Right lobe of liver (tissue), 6 donors: ENCODE results near the gene CIDEB. TPM values are rescaled to one million over a fixed set of nuclear protein-coding genes. Genes with fewer than 3 reads are reported as not detected.

Experiments used
- ATAC-seq, 4 donors: fragments of 200-7000 bp; cut with Tn5 transposase; one replicate each; pipeline ENCODE4 v1.9.1; 2020; ENCODE audit warnings: mild to moderate bottlenecking in 4 of 4, moderate library complexity in 4 of 4
- DNase-seq, 3 donors: peaks; one replicate each; pipeline ENCODE4 v3.0.0-alpha.2; 2020
- H3K27ac ChIP-seq, 3 donors: fragments of 200-600 bp; one replicate each; pipeline ENCODE4 v1.8.0; 2022
- H3K27me3 ChIP-seq, 2 donors: fragments of 200-600 bp; one replicate each; pipeline ENCODE4 v1.8.0; 2022
- H3K36me3 ChIP-seq, 4 donors: fragments of 200-600 bp; sonication (generic) in 1 of 4; one replicate each; pipeline versions ENCODE4 v1.5.1 to v1.8.0; 2017 to 2022; ENCODE audit warnings: control low read depth in 1 of 4
- H3K4me1 ChIP-seq, 4 donors: fragments of 200-600 bp; sonication (generic) in 1 of 4; one replicate each; pipeline versions ENCODE4 v1.5.1 to v1.8.0; 2017 to 2022; ENCODE audit warnings: control low read depth in 1 of 4
- H3K4me3 ChIP-seq, 3 donors: fragments of 200-600 bp; one replicate each; pipeline ENCODE4 v1.8.0; 2022
- H3K9me3 ChIP-seq, 4 donors: fragments of 200-600 bp; sonication (generic) in 1 of 4; one replicate each; pipeline versions ENCODE4 v1.5.1 to v1.8.0; 2017 to 2022; ENCODE audit warnings: control low read depth in 1 of 4
- POLR2A ChIP-seq: fragments of 450-650 bp; IDR thresholded peaks from one replicate; pipeline ENCODE4 v1.6.1; 2017; ENCODE audit warnings: antibody characterized with exemption, mild to moderate bottlenecking
- WGBS: methylation state at CpG from one replicate; pipeline ENCODE4 v1.1.6; 2018; ENCODE audit warnings: low coverage, low lambda C conversion rate; ENCODE audit not compliant: insufficient coverage; ENCODE audit errors: missing lambda C conversion rate; 5-methylcytosine and 5-hydroxymethylcytosine counted together
- intact Hi-C, 2 donors: fragments of 100-400 bp; cut with DNase I; formaldehyde crosslinking; loops; one replicate each; pipeline versions ENCODE4 v1.11.2 to v1.14.1; 2022
- total RNA-seq, 6 experiments: library from RNA; depleted of rRNA in 2 of 6; stranded (reverse); fragments of >200 nt in 2 of 6; fragmentation: NEBNext Ultra II Directional in 3 of 6; extraction: Animal tissue kit (Norgen Biotek cat#: 25700) in 3 of 6; gene quantifications; one replicate each; pipeline versions ENCODE4 v1.1.0 to v1.2.4, GENCODE V29; 2016 to 2023
- TF ChIP-seq, protein P1 (sequence below), 4 donors: fragments of 200-600 bp in 3 of 4; fragments of 450-650 bp in 1 of 4; IDR thresholded peaks; one replicate each; pipeline versions ENCODE4 v1.5.1 to v1.8.0; 2016 to 2022; ENCODE audit warnings: antibody characterized with exemption in 4 of 4, mild to moderate bottlenecking in 2 of 4
- donor health status: DM: no; HTN: yes; CAD: no.
- donor health status: DM: no; HTN: no; CAD: no.
- donor health status: DM: no; HTN: no; CAD: no.
- donor health status: DM: no; HTN: yes; CAD: no.
- donor health status: DM: no; HTN: yes; CAD: no.

The CIDEB gene
- total RNA-seq, 6 experiments from 2014 or later = 118 to 219 (median 196) TPM

DNA sequence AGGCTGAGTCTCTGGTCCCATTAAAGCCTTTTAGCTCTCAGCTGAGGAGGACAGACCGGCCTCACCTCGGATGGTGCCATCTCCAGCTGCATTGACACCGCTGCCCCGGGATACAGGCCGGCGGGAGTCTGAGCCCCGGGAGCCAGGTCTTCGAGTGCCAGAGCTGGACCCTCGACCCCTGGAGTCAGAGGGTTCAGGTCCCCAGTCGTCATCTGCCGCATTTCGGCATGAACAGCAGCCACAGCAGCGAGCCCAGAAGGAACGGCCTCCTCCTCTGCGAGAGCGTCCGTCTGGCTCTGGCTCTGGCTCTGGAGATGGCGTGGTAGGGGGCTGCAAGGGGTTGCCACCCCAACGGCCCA lies 45.8 kb downstream of the CIDEB start:
- H3K27me3 ChIP-seq = no peaks in the 10 kb centered on the region
- intact Hi-C loops = no loop called here
- TF ChIP-seq POLR2A = no peak
- TF ChIP-seq, protein P1, sequence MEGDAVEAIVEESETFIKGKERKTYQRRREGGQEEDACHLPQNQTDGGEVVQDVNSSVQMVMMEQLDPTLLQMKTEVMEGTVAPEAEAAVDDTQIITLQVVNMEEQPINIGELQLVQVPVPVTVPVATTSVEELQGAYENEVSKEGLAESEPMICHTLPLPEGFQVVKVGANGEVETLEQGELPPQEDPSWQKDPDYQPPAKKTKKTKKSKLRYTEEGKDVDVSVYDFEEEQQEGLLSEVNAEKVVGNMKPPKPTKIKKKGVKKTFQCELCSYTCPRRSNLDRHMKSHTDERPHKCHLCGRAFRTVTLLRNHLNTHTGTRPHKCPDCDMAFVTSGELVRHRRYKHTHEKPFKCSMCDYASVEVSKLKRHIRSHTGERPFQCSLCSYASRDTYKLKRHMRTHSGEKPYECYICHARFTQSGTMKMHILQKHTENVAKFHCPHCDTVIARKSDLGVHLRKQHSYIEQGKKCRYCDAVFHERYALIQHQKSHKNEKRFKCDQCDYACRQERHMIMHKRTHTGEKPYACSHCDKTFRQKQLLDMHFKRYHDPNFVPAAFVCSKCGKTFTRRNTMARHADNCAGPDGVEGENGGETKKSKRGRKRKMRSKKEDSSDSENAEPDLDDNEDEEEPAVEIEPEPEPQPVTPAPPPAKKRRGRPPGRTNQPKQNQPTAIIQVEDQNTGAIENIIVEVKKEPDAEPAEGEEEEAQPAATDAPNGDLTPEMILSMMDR (IDR thresholded peaks at IDR 0.05) = no peak
- H3K36me3 ChIP-seq = peaks cover 0 to 8% (median 2%) of the 10 kb centered on the region in 4 donors
- no CpG with 5 or more reads among the region's 19 CpGs for WGBS
- no peak overlapping the region for H3K27ac ChIP-seq
- no peak for ATAC-seq
- no peak for DNase-seq
- H3K9me3 ChIP-seq = no peaks in the 10 kb centered on the region
- no peak overlapping the region for H3K4me3 ChIP-seq
- no peaks in the 10 kb centered on the region for H3K4me1 ChIP-seq

DNA sequence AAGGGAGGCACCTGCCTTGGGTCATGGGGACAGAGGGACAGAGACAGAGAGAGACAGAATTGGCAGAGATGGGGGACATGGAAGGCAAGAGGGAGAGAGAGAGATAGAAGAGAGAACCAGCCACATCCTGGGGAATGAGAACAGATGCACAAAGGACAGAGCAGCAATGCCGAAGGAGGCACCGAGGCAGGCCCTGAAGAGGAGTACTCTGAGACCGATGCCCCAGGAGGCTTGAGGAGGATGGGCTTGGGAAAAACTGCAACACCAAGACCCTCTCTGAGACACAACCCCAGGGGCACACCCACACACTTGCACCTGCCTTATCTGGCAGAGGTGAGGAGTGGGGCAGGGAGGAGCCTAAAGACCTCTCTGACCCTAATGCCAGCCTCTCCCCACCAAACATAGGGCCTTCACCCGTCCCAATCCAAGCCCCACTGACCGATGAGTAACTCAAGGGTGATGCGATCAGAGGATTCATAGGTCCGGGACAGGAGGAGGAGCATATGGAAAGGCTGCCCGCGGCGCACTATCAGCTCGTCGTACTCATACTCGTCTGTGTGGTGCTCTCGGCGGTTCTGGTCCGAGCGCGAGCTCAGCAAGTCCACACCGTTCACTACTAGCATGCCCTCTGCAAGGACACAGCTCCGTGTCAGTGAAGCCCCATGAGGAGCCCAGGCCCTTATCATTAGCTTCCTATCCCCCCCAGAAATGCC lies 46.4 kb downstream of the CIDEB start:
- no peak overlapping the region for H3K27ac ChIP-seq
- no peaks in the 10 kb centered on the region for H3K27me3 ChIP-seq
- H3K9me3 ChIP-seq = no peaks in the 10 kb centered on the region
- intact Hi-C loops = no loop called here
- H3K4me3 ChIP-seq = no peak overlapping the region
- DNase-seq (no peak), ATAC-seq (no peak)
- H3K36me3 ChIP-seq = peaks cover 0 to 3% (median 0%) of the 10 kb centered on the region in 4 donors
- WGBS = no CpG with 5 or more reads among the region's 20 CpGs
- TF ChIP-seq, protein P1 (IDR thresholded peaks at IDR 0.05) = no peak
- TF ChIP-seq POLR2A = no peak
- H3K4me1 ChIP-seq = no peaks in the 10 kb centered on the region

DNA sequence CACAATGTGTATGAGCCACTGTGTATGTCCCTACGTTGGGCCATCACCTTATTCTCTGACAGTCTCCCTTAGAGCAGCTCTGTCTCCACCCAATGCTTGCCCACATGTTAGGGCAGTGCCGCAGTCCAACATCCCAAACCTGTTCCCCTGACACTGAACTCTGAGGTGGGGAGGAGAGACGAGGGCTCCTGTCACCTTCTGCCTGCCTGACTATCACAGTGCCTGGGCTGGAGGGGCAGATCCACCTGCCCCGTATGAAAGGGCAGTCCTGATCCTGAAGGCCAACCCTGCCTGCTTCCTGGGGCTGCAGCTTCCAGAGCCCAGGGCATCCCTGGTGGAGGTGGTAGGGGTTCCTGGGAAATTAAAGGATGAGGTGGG lies 47.0 kb downstream of the CIDEB start:
- Histone ChIP-seq H3K27me3 (no peaks in the 10 kb centered on the region), H3K4me3 (no peak overlapping the region), H3K9me3 (no peaks in the 10 kb centered on the region), H3K4me1 (no peaks in the 10 kb centered on the region), H3K27ac (no peak overlapping the region), H3K36me3 (no peaks in the 10 kb centered on the region)
- 60% methylated on average over 1 of the region's 4 CpGs for WGBS
- intact Hi-C loops = no loop called here
- TF ChIP-seq POLR2A = no peak
- TF ChIP-seq, protein P1 (IDR thresholded peaks at IDR 0.05) = no peak
- ATAC-seq = no peak
- no peak for DNase-seq

DNA sequence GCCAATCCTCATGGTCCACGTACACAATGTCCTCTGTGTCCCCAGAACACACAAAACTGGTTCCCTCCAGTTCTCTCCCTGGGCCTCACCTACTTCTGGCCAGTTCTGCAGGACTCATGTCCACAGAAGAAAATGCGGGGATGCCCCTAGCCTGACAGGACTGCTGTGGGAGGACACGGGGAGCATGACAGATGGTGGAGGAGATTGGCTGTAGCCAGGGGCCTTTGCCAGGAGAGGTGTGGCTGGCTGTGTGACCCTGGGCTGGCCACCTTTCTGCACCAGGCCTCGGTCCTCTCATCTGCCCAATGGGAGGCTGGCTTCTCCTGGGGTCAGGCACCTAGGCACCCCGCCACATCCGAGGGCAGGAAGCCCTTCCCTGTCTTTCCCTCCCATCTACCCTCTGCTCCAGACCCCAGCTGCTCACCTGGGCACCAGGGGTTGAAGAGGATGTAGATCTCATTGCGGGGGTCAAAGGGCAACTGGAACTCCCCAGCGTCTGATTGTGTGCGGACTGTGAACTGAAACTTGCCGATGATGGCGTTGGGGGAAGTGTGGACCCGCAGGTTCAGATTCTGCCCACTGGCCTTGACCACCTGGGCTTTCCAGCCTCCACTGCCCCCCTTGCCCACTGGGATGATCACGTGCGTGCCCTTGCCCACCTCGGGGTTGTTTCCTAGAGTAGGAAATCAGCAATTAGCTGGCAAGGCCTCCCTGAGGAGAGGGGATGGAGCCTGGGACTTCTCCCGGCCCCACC lies 47.6 kb downstream of the CIDEB start:
- TF ChIP-seq, protein P1 (IDR thresholded peaks at IDR 0.05) = no peak
- no peak for TF ChIP-seq POLR2A
- Histone ChIP-seq H3K27ac (no peak overlapping the region), H3K36me3 (no peaks in the 10 kb centered on the region), H3K4me3 (no peak overlapping the region), H3K9me3 (no peaks in the 10 kb centered on the region), H3K4me1 (no peaks in the 10 kb centered on the region), H3K27me3 (no peaks in the 10 kb centered on the region)
- ATAC-seq (peak in 1 of 4 donors; percentile 4), DNase-seq (no peak)
- intact Hi-C loops = no loop called here
- 86% methylated on average over 5 of the region's 16 CpGs for WGBS
